PC-9 (cell line): ENCODE data around the gene MARK2.

Experiments
- CTCF ChIP-seq: fragments of 200-600 bp; sonication (generic); conservative IDR thresholded peaks from 2 replicates; pipeline ENCODE4 v1.6.1; 2017; ENCODE audit warnings: mixed run types, antibody characterized with exemption, mild to moderate bottlenecking, moderate library complexity
- EZH2 ChIP-seq: fragments of 200-600 bp; sonication (generic); IDR thresholded peaks from 2 replicates; pipeline ENCODE4 v1.8.0; 2017; ENCODE audit warnings: antibody characterized with exemption, low read depth

DNA sequence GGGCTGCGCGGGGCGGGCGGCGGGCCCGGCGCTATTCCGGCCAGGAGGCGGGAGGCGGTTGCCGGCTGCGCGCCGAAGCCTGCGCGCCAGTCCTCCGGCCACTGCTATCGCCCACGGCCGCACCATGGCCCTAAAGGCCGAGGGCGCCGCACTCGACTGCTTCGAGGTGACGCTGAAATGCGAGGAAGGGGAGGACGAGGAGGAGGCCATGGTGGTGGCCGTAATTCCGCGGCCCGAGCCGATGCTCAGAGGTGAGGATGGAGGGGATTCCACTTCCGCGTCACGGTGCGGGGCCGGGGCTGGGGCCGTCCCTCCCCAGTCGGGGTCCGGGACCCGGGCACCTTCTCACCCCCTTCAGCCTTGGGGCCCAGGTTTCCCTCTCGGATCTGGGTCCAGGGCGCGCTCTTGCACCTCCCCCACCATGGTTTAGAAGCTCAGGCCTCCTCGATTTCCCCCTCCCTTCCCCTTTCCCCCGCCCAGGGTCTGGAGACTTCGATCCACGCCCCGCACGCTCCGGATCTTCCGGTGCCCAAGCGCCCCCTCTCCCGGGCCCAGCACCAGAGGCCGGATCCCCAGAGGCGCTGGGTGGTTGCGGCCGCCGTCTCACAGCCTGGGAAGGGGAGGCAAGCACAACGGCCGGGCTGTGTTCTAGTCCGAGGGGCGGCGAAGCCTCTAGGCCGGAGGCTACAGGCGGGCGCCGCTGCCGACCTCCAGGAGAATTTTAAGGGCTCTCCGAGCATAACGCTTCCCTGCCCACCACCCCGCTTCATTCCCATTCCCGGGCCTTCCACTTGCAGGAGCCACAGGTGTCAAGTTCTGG is 25.1 kb upstream of the MARK2 start:
- no peak for TF ChIP-seq CTCF
- TF ChIP-seq EZH2 = no peak
